ENCODE measurements around the gene PTOV1. TPM values are rescaled to one million over a fixed set of nuclear protein-coding genes. Genes with fewer than 3 reads are reported as not detected.

Gene PTOV1
- total and polyA plus RNA-seq, 2 of the 13 experiments (the other 11 are each of a cell fraction or from before 2014, with no cell fraction given) = 63.5 to 68.5 TPM

GRCh38 chr19:49877879-49878743, 27.2 kb downstream of the PTOV1 start (continued):
- TF ChIP-seq ZNF776 (CRISPR knock-in tag; IDR thresholded peaks at IDR 0.05) = no peak
- no peak for TF ChIP-seq NCOA5 (CRISPR knock-in tag; IDR thresholded peaks at IDR 0.05)
- peak; percentile 74; the same call in 1 of the 2 replicates for TF ChIP-seq TFAP4 (IDR thresholded peaks at IDR 0.05; ENCODE audit: borderline replicate concordance, low read depth)
- TF ChIP-seq HNRNPH1 (optimal IDR thresholded peaks at IDR 0.05; ENCODE audit: low read depth, low read length) = peak; percentile 10
- peak; percentile 31; the same call in 1 of the 2 replicates for TF ChIP-seq FOXP4 (CRISPR knock-in tag; IDR thresholded peaks at IDR 0.05)
- no peak; the same call in 1 of the 2 replicates for TF ChIP-seq GATAD1 (CRISPR knock-in tag; IDR thresholded peaks at IDR 0.05)
- TF ChIP-seq, protein P1, sequence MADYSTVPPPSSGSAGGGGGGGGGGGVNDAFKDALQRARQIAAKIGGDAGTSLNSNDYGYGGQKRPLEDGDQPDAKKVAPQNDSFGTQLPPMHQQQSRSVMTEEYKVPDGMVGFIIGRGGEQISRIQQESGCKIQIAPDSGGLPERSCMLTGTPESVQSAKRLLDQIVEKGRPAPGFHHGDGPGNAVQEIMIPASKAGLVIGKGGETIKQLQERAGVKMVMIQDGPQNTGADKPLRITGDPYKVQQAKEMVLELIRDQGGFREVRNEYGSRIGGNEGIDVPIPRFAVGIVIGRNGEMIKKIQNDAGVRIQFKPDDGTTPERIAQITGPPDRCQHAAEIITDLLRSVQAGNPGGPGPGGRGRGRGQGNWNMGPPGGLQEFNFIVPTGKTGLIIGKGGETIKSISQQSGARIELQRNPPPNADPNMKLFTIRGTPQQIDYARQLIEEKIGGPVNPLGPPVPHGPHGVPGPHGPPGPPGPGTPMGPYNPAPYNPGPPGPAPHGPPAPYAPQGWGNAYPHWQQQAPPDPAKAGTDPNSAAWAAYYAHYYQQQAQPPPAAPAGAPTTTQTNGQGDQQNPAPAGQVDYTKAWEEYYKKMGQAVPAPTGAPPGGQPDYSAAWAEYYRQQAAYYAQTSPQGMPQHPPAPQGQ (CRISPR knock-in tag; IDR thresholded peaks at IDR 0.05; ENCODE audit: borderline replicate concordance) = no peak
- TF ChIP-seq TFDP2 (CRISPR knock-in tag; IDR thresholded peaks at IDR 0.05) = 0 out of 2 replicates have a peak, but pooled peaks have one; percentile 1
- TF ChIP-seq MBNL3 (CRISPR knock-in tag; conservative IDR thresholded peaks at IDR 0.05) = no peak
- peak; percentile 77 for TF ChIP-seq RXRA (CRISPR knock-in tag; IDR thresholded peaks at IDR 0.05)
- TF ChIP-seq POLR2G (IDR thresholded peaks at IDR 0.05; ENCODE audit: low read depth, low read length) = peak; percentile 21; the same call in 1 of the 2 replicates
- no peak for TF ChIP-seq PRPF4 (IDR thresholded peaks at IDR 0.05; ENCODE audit: low read depth, low read length, poor library complexity, severe bottlenecking)
- TF ChIP-seq MIXL1 (CRISPR knock-in tag; IDR thresholded peaks at IDR 0.05) = no peak
- TF ChIP-seq ZNF749 (CRISPR knock-in tag; IDR thresholded peaks at IDR 0.05; ENCODE audit: borderline replicate concordance) = no peak
- TF ChIP-seq KDM3A (CRISPR knock-in tag; IDR thresholded peaks at IDR 0.05; ENCODE audit: low read depth) = no peak; the same call in 1 of the 2 replicates
- no peak for TF ChIP-seq ZNF101 (CRISPR knock-in tag; IDR thresholded peaks at IDR 0.05; ENCODE audit: borderline replicate concordance, low read depth)
- TF ChIP-seq ZNF530 (CRISPR knock-in tag; IDR thresholded peaks at IDR 0.05; ENCODE audit: low read depth) = no peak
- 0 out of 2 replicates have a peak, but pooled peaks have one; percentile 28 for TF ChIP-seq GATAD2A (CRISPR knock-in tag; IDR thresholded peaks at IDR 0.05)
- TF ChIP-seq, protein P2, sequence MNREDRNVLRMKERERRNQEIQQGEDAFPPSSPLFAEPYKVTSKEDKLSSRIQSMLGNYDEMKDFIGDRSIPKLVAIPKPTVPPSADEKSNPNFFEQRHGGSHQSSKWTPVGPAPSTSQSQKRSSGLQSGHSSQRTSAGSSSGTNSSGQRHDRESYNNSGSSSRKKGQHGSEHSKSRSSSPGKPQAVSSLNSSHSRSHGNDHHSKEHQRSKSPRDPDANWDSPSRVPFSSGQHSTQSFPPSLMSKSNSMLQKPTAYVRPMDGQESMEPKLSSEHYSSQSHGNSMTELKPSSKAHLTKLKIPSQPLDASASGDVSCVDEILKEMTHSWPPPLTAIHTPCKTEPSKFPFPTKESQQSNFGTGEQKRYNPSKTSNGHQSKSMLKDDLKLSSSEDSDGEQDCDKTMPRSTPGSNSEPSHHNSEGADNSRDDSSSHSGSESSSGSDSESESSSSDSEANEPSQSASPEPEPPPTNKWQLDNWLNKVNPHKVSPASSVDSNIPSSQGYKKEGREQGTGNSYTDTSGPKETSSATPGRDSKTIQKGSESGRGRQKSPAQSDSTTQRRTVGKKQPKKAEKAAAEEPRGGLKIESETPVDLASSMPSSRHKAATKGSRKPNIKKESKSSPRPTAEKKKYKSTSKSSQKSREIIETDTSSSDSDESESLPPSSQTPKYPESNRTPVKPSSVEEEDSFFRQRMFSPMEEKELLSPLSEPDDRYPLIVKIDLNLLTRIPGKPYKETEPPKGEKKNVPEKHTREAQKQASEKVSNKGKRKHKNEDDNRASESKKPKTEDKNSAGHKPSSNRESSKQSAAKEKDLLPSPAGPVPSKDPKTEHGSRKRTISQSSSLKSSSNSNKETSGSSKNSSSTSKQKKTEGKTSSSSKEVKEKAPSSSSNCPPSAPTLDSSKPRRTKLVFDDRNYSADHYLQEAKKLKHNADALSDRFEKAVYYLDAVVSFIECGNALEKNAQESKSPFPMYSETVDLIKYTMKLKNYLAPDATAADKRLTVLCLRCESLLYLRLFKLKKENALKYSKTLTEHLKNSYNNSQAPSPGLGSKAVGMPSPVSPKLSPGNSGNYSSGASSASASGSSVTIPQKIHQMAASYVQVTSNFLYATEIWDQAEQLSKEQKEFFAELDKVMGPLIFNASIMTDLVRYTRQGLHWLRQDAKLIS (CRISPR knock-in tag; IDR thresholded peaks at IDR 0.05) = no peak
- no peak for TF ChIP-seq SSRP1 (CRISPR knock-in tag; IDR thresholded peaks at IDR 0.05)

All from HepG2 (cell line).